Esophagus squamous epithelium (tissue), 4 donors: ENCODE data around the gene ERG.

Experiments used
- CTCF ChIP-seq, 6 experiments: fragments of 450-650 bp in 4 of 6; fragments of 200-600 bp in 2 of 6; sonication (generic) in 2 of 6; IDR thresholded peaks; one replicate each; pipeline ENCODE4 v1.5.1; 2016 to 2019; ENCODE audit warnings: antibody characterized with exemption in 6 of 6, mild to moderate bottlenecking in 4 of 6, moderate library complexity in 4 of 6
- POLR2A ChIP-seq, 4 donors: fragments of 450-650 bp; IDR thresholded peaks; one replicate each; pipeline ENCODE4 v1.6.1; 2017; ENCODE audit warnings: antibody characterized with exemption in 4 of 4, mild to moderate bottlenecking in 4 of 4, moderate library complexity in 3 of 4

- no peak for TF ChIP-seq CTCF (IDR thresholded peaks at IDR 0.05)
- TF ChIP-seq POLR2A (IDR thresholded peaks at IDR 0.05) = no peak
Measured at GRCh38 chr21:38486221-38486620, 12.1 kb downstream of the ERG start.
